ENCODE measurements around the gene FOSL2.

Gene FOSL2

GRCh38 chr2:28413899-28414295 is 21.2 kb downstream of the FOSL2 start:
- DNase-seq, result no peak

- no peak for DNase-seq
These were observed 21.9 kb downstream of the FOSL2 start for GRCh38 chr2:28414583-28414982.

- no peak for DNase-seq
These were observed 22.4 kb downstream of the FOSL2 start for GRCh38 chr2:28415010-28415409.

GRCh38 chr2:28415715-28416114 is 23.1 kb downstream of the FOSL2 start:
- no peak for DNase-seq

- no peak for DNase-seq
These were observed 26.3 kb downstream of the FOSL2 start for GRCh38 chr2:28419003-28419402.

GRCh38 chr2:28419443-28420270 is 27.0 kb downstream of the FOSL2 start:
- no peak for DNase-seq

GRCh38 chr2:28420722-28421121 is 28.1 kb downstream of the FOSL2 start:
- DNase-seq, result no peak

GRCh38 chr2:28422908-28423741 is 30.5 kb downstream of the FOSL2 start:
- DNase-seq, result no peak

- peak; percentile 39 for DNase-seq
These were observed 31.4 kb downstream of the FOSL2 start for GRCh38 chr2:28423856-28424605.

- DNase-seq, result no peak
These were observed 32.3 kb downstream of the FOSL2 start for GRCh38 chr2:28424799-28425463.

GRCh38 chr2:28425464-28425835 is 32.8 kb downstream of the FOSL2 start:
- no peak for DNase-seq

- no peak for DNase-seq
These were observed 35.2 kb downstream of the FOSL2 start for GRCh38 chr2:28427741-28428415.

GRCh38 chr2:28428486-28428885 is 35.8 kb downstream of the FOSL2 start:
- DNase-seq, result no peak

- no peak for DNase-seq
These were observed 37.1 kb downstream of the FOSL2 start for GRCh38 chr2:28429636-28430376.

GRCh38 chr2:28430377-28430765 is 37.7 kb downstream of the FOSL2 start:
- DNase-seq, result no peak

- DNase-seq, result no peak
These were observed 38.2 kb downstream of the FOSL2 start for GRCh38 chr2:28430788-28431418.

- DNase-seq, result no peak
These were observed 39.1 kb downstream of the FOSL2 start for GRCh38 chr2:28431741-28432140.

GRCh38 chr2:28432362-28432761 is 39.7 kb downstream of the FOSL2 start:
- DNase-seq, result no peak

- DNase-seq, result no peak
These were observed 40.6 kb downstream of the FOSL2 start for GRCh38 chr2:28433215-28433614.

- DNase-seq, result no peak
These were observed 41.4 kb downstream of the FOSL2 start for GRCh38 chr2:28433935-28434599.

Data from SIG-M5 (cell line).